ENCODE data around the gene PCGF2. TPM values are rescaled to one million over a fixed set of nuclear protein-coding genes. Genes with fewer than 3 reads are reported as not detected.

PCGF2 gene
- total RNA-seq, 4 donors from 2014 or later, result 7.7 to 50.0 (median 17.6) TPM

- Histone ChIP-seq H3K4me3 (peak overlapping the region in 3 of 4 donors; percentile 74 to 87 (median 78)), H3K27ac (peak overlapping the region in 3 of 4 donors; percentile 84 to 91 (median 91)), H3K4me1 (peaks cover 0 to 68% (median 54%) of the 10 kb centered on the region in 4 donors), H3K9me3 (no peaks in the 10 kb centered on the region), H3K27me3 (peaks cover 0 to 3% of the 10 kb centered on the region in 2 donors), H3K36me3 (peaks cover 0 to 23% (median under 1%) of the 10 kb centered on the region in 3 donors)
- no peak for DNase-seq (ENCODE audit: low spot score in 2 of 2)
- no peak for TF ChIP-seq CTCF (IDR thresholded peaks at IDR 0.05)
- no peak for TF ChIP-seq POLR2A (IDR thresholded peaks at IDR 0.05)
- no peak for TF ChIP-seq EP300 (IDR thresholded peaks at IDR 0.05)
- 2 to 6% methylated on average over 10 of the region's 10 CpGs for WGBS, 2 donors
Observed at GRCh38 chr17:38751144-38751807, 3.1 kb upstream of the PCGF2 start.

DNA sequence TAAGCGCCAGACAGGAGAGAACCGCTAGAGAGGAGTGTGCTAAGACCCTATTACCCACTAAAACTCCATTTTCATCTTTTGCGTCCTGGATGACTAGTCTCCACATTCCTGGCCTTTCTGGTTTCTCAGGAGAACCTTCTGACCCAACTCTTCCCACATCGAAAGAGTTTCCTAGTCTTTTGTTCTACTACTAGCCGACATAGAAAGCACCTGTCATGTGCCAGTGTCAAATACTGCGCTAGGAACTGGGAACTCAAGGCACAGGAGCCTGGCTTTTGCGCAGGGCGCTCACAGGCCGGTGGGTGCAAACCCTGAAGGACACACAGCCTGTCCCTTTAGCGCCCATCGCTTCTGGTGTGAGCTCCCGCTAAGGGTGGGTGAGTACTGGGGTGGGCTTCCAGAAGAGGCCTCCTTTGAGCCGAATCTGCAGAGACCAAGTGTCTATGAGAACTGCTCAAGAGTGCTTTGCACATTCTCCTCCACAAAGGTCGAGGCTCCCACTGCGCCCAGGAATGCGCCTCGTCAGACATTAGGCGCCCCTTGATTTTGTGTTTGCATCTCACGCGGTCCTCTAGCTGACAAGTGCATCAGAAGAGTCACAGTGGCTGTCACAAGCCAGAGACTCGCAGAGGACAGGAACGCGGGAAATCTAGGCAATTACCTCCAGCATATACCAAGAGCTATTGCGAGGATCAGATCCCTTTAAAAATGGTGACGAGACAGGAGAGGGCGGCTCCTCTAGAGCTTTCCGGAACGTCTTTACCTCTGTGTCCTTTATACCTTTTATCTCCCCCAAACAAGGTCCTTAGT is 2.4 kb upstream of the PCGF2 start:
- 30 to 31% methylated on average over 28 of the region's 28 CpGs for WGBS, 2 donors
- Histone ChIP-seq H3K36me3 (peaks cover 0 to 16% (median 0%) of the 10 kb centered on the region in 3 donors), H3K4me3 (peak overlapping the region; percentile 74 to 95 (median 80)), H3K4me1 (peaks cover 0 to 69% (median 56%) of the 10 kb centered on the region in 4 donors), H3K27me3 (peaks cover 0 to 3% of the 10 kb centered on the region in 2 donors), H3K27ac (peak overlapping the region; percentile 57 to 91 (median 87)), H3K9me3 (no peaks in the 10 kb centered on the region)
- no peak for DNase-seq (ENCODE audit: low spot score in 2 of 2)
- no peak for TF ChIP-seq EP300 (IDR thresholded peaks at IDR 0.05)
- no peak for TF ChIP-seq POLR2A (IDR thresholded peaks at IDR 0.05)
- no peak for TF ChIP-seq CTCF (IDR thresholded peaks at IDR 0.05)

DNA sequence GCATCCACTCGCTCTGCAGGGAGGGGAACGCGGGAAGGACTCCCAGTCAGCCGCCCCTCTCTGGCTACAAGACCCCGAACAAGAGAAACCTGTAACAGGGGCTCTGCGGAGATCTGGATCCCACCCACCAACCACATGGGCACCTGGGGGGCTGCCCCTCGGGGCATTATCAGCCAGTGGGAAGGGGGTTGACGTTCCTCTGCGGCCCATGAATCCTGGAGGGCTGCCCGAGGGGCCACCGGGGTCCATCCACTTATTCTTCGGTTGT is 1.8 kb upstream of the PCGF2 start:
- Histone ChIP-seq H3K4me1 (peaks cover 0 to 71% (median 56%) of the 10 kb centered on the region in 4 donors), H3K4me3 (peak overlapping the region; percentile 50 to 95 (median 80)), H3K36me3 (peaks cover 0 to 16% (median 0%) of the 10 kb centered on the region in 3 donors), H3K9me3 (no peaks in the 10 kb centered on the region), H3K27me3 (peaks cover 0 to 3% of the 10 kb centered on the region in 2 donors), H3K27ac (peak overlapping the region; percentile 57 to 91 (median 87))
- TF ChIP-seq POLR2A (IDR thresholded peaks at IDR 0.05), result no peak
- no peak for TF ChIP-seq CTCF (IDR thresholded peaks at IDR 0.05)
- no peak for TF ChIP-seq EP300 (IDR thresholded peaks at IDR 0.05)
- DNase-seq (ENCODE audit: low spot score in 2 of 2), result no peak
- WGBS, 2 donors, result 5 to 12% methylated on average over 12 of the region's 12 CpGs

- TF ChIP-seq POLR2A (IDR thresholded peaks at IDR 0.05) (peak in 1 of 2 donors; percentile 47), CTCF (IDR thresholded peaks at IDR 0.05) (peak in 1 of 5 experiments; percentile 9), EP300 (IDR thresholded peaks at IDR 0.05) (peak in 1 of 2 donors; percentile 81)
- WGBS, 2 donors, result 0 to 1% methylated on average over 55 to 66 of the region's 79 CpGs
- peak; percentile 77 to 79 for DNase-seq (ENCODE audit: low spot score in 2 of 2)
- Histone ChIP-seq H3K27ac (peak overlapping the region; percentile 57 to 91 (median 87)), H3K4me1 (peaks cover 0 to 70% (median 56%) of the 10 kb centered on the region in 4 donors), H3K4me3 (peak overlapping the region; percentile 50 to 95 (median 80)), H3K27me3 (peaks cover 0 to 3% of the 10 kb centered on the region in 2 donors), H3K36me3 (peaks cover 0 to 11% (median 0%) of the 10 kb centered on the region in 3 donors), H3K9me3 (no peaks in the 10 kb centered on the region)
Observed at GRCh38 chr17:38749223-38750043, 1.3 kb upstream of the PCGF2 start.
